Prostate gland (tissue), 2 donors: ENCODE measurements around the gene MAFB.

ENCODE experiments used
- CTCF ChIP-seq, 4 experiments: fragments of 200-600 bp in 2 of 4; fragments of 450-650 bp in 2 of 4; sonication (generic) in 2 of 4; IDR thresholded peaks; 1 replicate in 3 of 4; 2 replicates in 1 of 4; pipeline ENCODE4 v1.5.1; 2016 to 2019; ENCODE audit warnings: antibody characterized with exemption in 4 of 4, mild to moderate bottlenecking in 2 of 4, moderate library complexity in 2 of 4
- POLR2AphosphoS5 ChIP-seq: sonication (generic); formaldehyde crosslinking; IDR thresholded peaks from one replicate; pipeline ENCODE4 v1.6.1; 2017; ENCODE audit warnings: antibody characterized with exemption

- TF ChIP-seq CTCF (IDR thresholded peaks at IDR 0.05) (no peak), POLR2AphosphoS5 (no peak)
Measured at GRCh38 chr20:40664891-40665290, 24.1 kb downstream of the MAFB start.
